Activated CD8-positive, alpha-beta memory T cell treated with anti-CD3 and anti-CD28 coated beads, Interleukin-2, amount 50 U/mL, for 48 hours (primary cell): ENCODE data around the gene OR4K13.

ENCODE experiments used
- DNase-seq: peaks from one replicate; pipeline ENCODE4 v3.0.0-alpha.2; 2020

OR4K13 gene, protein sequence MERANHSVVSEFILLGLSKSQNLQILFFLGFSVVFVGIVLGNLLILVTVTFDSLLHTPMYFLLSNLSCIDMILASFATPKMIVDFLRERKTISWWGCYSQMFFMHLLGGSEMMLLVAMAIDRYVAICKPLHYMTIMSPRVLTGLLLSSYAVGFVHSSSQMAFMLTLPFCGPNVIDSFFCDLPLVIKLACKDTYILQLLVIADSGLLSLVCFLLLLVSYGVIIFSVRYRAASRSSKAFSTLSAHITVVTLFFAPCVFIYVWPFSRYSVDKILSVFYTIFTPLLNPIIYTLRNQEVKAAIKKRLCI

DNA sequence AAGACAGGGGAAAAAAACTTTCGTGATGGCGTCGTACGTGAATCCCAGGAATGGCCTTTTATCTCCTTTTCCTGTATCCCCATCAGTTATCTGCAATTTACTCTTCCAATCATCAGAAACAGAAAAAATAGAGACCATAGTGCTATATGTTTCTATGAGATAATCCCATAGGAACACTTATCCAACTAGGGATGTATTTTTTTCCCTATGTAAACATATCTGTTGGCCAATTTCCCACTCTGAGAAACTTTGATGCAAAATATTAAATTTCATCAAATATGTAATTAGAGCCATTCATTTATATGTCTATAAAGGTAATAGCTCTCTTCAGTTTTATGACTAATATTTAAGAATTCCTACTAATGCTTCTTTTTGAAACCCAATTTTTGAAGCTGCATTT, at the start of gene OR4K13:
OR4K13 (minus strand) TSS at position 101 of the 400 bp plus-strand sequence. CDS start 1,280 bp downstream, outside the sequence.
- no peak for DNase-seq

DNA sequence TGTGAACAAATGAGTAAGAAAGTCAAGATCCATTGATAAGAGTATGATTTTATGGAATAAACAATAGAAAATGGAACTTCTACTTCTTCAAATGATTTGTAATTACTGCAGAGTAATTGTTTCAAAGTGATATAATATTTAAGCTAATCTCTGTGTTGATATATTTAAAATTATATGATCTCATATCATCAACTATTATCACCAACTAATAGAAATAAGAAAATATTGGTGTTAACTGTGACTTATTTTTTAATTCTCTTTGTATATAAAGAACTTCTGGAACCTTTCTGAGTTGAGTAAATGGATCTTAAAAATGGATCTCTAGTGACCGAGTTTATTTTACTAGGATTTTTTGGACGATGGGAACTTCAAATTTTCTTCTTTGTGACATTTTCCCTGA, 23.9 kb upstream of the OR4K13 start, which contains the start of gene OR4L1:
OR4L1 (plus strand) TSS at position 301 of the 400 bp plus-strand sequence; CDS start at position 301, 0 bp downstream.
- DNase-seq, result no peak

DNA sequence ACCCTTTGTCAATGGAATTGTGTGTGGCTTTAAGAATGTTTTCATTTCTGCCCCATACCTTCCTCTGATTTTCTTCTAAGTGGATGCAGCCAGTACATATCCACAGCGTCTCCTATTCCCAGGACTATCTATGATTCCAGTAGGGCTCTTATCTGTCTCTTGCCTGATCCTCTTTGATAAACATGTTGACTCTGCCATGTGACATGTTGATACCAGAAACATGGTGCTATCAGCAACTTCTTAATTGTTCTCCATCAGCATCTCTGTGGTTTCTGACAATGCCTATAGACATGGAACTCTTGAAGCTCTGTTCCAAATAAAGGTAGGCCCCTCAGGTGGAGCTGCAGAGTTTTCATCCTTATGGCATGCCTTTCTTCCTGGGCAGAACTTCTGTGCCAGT, 12.4 kb upstream of the OR4K13 start:
- DNase-seq, result no peak

DNA sequence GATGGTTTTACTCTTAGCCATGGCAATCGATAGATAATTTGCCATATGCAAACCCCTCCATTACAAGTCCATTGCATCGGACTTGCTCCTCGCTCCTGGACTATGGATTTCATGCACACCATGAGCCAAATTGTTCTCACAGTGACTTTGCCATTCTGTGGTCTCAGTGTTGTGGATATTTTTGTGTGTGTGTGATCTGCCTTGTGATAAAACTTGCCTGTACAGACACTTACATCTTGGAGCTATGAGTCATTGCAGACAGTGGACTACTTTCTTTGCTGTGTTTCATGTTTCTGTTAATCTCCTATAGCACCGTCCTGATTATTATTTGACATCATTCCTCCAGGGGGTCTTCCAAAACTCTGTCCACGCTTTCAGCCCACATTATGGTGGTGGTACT, 8.4 kb upstream of the OR4K13 start:
- DNase-seq, result no peak

DNA sequence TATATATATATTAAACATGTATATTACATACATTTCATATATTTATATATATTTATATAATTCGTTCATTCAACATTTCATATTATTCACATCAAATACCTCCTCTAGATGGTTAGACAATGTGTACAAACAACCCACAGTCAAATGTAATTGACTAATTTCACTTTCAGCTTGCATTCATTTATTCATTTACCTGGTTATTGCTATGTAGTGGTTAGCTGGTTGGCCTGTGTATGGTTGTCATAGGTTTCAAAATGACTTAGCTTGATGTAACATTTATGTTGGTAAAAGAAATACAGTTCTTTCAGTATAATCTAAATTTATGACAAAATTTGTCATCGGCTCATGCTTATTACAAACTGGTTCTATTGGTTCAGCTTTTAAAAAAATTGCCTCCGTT, 389 bp downstream of the OR4K13 start:
- DNase-seq, result no peak

DNA sequence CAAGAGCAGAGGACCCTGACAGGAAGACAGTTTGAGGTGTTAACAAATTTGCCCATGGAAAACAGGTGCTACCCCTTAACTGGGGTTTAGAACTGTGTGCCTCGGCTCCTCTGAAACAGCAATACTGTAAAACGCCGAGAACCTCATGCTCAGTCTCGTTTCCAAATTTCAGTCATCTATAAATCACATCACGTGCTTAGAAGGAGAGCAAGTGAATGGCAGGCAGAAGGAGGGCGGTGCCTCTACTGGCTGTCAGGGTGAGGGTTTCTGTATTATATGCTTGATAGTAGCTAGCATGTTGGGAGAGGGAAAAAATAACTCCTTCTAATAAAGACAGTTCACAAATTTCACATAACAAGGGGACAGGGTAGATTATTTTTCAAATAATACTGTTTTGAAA, 4.8 kb downstream of the OR4K13 start:
- DNase-seq, result no peak

DNA sequence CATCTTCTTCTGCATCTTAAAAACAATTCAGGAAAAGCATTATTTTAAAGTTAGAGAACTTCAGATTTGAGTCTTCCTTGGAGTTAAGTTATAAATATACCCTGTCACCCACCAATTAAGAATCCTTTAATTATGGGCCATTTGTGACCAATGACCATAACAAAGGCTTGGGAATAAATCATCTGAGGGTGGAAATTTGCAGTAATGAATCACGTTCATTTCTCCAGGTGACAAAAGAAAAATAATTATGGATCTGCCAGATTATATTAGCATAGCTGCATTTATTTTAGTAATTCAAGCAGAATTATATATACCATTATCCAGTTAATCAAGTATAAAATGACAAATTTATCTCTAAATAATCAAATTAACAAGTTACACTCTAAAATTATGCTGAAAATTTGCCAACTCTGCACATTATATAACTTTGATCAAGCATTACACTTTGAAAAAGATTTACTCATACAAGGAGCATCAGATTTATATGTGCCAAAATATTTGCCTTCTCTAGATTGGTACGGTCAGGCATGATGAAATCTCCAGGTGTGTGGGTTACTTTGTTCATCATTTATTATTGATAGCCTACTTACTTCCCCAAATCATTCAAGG, 16.5 kb downstream of the OR4K13 start, which contains the start of gene OR4K14:
OR4K14 (minus strand) TSS at position 51 of the 609 bp plus-strand sequence. CDS start 4,114 bp downstream, outside the sequence.
- DNase-seq, result no peak

DNA sequence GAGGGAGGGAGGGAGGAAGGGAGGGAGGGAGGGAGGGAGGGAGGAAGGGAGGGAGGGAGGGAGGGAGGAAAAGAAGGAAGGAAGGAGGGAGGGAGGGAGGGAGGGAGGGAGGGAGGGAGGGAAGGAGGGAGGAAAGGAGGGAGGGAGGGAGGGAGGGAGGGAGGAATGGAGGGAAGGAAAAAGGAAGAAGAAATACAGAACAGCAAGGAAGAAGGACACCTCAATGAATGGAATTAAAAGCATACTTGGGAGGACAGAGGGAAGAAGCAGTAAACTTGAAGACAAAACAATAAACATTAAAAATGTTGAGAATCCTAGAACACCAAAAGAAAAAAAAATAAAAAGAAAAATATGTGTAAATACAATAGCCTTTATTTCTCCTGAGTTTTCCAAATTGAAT, 27.7 kb downstream of the OR4K13 start:
- DNase-seq, result no peak

DNA sequence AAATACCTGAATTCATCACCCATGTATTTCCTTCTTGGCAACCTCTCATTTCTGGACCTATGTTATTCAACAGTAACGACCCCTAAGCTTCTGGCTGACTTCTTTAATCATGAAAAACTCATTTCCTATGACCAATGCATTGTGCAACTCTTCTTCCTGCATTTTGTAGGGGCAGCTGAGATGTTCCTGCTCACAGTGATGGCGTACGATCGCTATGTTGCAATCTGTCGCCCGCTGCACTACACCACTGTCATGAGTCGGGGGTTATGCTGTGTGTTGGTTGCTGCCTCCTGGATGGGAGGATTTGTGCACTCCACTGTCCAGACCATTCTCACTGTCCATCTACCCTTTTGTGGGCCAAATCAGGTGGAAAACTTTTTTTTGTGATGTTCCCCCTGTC, 33.5 kb downstream of the OR4K13 start:
- DNase-seq, result no peak

DNA sequence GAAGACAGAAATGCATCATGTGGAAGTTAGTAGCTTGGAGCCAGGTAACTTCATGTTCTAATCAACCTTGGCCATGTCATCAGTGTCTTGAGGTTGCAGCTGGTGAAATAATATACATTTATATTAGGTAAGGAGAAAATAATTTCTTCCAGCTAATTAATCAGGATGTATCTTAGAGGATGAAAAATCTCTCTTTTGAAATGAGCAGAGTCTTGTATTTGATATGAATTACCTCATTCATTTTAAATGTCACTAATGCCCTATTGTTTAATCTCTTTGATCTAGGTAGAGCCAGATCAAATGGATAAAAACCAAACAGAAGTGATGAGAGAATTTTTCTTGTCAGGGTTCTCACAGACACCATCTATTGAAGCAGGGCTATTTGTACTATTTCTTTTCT, 34.0 kb downstream of the OR4K13 start, which contains the start of gene OR4Q2:
OR4Q2 (plus strand) TSS at position 301 of the 400 bp plus-strand sequence.
- DNase-seq, result no peak

DNA sequence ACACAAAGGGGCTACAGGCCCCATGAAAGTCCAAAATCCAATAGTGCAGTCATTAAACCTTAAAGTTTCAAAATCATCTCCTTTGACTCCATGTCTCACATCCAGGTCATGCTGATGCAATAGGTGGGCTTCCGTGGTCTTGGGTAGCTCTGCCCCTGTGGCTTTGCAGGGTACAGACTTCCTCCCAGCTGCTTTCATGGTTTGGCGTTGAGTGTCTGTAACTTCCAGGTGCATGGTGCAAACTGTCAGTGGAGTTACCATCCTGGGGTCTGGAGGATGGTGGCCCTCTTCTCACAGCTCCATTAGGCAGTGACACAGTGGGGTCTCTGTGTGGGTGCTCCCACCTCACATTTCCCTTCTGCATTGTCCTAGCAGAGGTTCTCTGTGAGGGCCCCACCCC, 42.4 kb downstream of the OR4K13 start:
- DNase-seq, result no peak
